ENCODE measurements around the gene CREM.

The CREM gene

DNA sequence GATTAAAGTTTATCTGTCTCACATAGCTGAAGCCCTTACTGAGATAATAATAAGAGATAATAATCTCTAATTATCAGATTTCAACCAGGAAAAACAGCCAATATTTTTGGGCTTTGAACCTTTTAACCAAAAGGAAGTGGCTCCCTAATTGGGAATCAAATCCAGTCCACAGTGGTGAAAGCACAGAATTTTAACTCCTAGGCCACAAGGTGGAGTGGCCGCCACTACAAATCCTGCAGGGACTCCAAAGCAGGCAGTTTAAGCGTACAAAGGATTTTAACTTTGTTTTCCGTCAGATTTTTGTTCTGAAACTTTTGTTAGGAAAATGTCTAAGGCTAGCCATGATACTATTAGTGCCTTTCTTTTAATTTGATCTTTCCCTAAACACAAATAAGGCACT is 110.1 kb downstream of the CREM start:
- TF ChIP-seq POLR2A (IDR thresholded peaks at IDR 0.05; ENCODE audit: low read depth, low read length): no peak
- DNase-seq (ENCODE audit: insufficient read length, low spot score) (no peak), FAIRE-seq (no peak)

DNA sequence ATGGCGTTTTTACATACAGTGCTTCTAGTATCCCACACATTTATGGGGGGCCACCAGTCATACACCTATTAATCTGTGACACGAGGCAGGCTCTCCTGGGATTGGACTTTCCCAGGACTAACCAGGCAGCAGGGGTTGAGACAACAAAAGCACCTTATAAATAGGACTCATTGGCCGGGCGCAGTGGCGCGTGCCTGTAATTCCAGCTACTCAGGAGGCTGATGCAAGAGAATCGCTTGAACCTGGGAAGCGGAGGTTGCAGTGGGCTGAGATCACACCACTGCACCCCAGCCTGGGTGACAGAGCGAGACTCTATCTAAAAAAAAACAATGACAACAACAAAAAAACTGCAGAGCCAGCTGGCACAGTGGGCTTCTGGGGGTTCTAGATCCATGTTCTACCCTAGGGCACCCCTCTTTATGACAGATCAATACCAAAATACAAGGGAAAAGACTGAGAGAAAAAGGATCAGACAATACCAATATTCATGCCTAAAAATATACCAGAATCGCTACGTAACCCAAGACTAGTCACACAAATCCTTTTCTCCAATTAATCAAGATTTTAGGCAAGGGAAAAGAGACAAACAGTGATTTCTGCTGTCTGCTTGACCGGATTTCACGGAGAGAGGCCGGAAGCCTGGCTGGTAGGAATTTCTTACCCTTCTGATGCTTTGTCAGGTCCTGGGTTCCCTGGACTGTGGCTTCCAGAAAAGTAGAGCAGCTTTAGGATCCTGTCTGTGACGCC is 111.3 kb downstream of the CREM start:
- TF ChIP-seq TAF1 (IDR thresholded peaks at IDR 0.05; ENCODE audit: low read depth, low read length) (no peak), POU2F2 (IDR thresholded peaks at IDR 0.05; ENCODE audit: low read depth, low read length) (no peak), PAX5 (IDR thresholded peaks at IDR 0.05; ENCODE audit: insufficient read depth, low read length, severe bottlenecking) (no peak), SPI1 (IDR thresholded peaks at IDR 0.05; ENCODE audit: low read depth, low read length) (no peak), POLR2AphosphoS5 (IDR thresholded peaks at IDR 0.05; ENCODE audit: low read depth, low read length) (no peak), POLR2A (IDR thresholded peaks at IDR 0.05; ENCODE audit: low read depth, low read length) (no peak)
- FAIRE-seq: no peak

GRCh38 chr10:35244549-35244948 is 117.9 kb downstream of the CREM start:
- DNase-seq (ENCODE audit: insufficient read length, low spot score): no peak
- TF ChIP-seq TAF1 (IDR thresholded peaks at IDR 0.05; ENCODE audit: low read depth, low read length): no peak
- TF ChIP-seq PAX5 (IDR thresholded peaks at IDR 0.05; ENCODE audit: insufficient read depth, low read length, severe bottlenecking): no peak
- no peak for TF ChIP-seq POU2F2 (IDR thresholded peaks at IDR 0.05; ENCODE audit: low read depth, low read length)
- TF ChIP-seq POLR2A (IDR thresholded peaks at IDR 0.05; ENCODE audit: low read depth, low read length): no peak
- no peak for TF ChIP-seq SPI1 (IDR thresholded peaks at IDR 0.05; ENCODE audit: low read depth, low read length)
- no peak for TF ChIP-seq POLR2AphosphoS5 (IDR thresholded peaks at IDR 0.05; ENCODE audit: low read depth, low read length)
- no peak for FAIRE-seq

More for the DNA sequence above, 111.3 kb downstream of the CREM start:
- DNase-seq (ENCODE audit: insufficient read length, low spot score): no peak

- FAIRE-seq (no peak), DNase-seq (ENCODE audit: insufficient read length, low spot score) (no peak)
- TF ChIP-seq POLR2A (IDR thresholded peaks at IDR 0.05; ENCODE audit: low read depth, low read length): no peak
- TF ChIP-seq POLR2AphosphoS5 (IDR thresholded peaks at IDR 0.05; ENCODE audit: low read depth, low read length): no peak
- no peak for TF ChIP-seq POU2F2 (IDR thresholded peaks at IDR 0.05; ENCODE audit: low read depth, low read length)
- no peak for TF ChIP-seq TAF1 (IDR thresholded peaks at IDR 0.05; ENCODE audit: low read depth, low read length)
- no peak for TF ChIP-seq SPI1 (IDR thresholded peaks at IDR 0.05; ENCODE audit: low read depth, low read length)
- no peak for TF ChIP-seq PAX5 (IDR thresholded peaks at IDR 0.05; ENCODE audit: insufficient read depth, low read length, severe bottlenecking)
These were observed 120.2 kb downstream of the CREM start for GRCh38 chr10:35246770-35247343.

- no peak for DNase-seq (ENCODE audit: insufficient read length, low spot score)
- FAIRE-seq: no peak
These were observed 124.9 kb downstream of the CREM start for GRCh38 chr10:35251373-35252100.

DNA sequence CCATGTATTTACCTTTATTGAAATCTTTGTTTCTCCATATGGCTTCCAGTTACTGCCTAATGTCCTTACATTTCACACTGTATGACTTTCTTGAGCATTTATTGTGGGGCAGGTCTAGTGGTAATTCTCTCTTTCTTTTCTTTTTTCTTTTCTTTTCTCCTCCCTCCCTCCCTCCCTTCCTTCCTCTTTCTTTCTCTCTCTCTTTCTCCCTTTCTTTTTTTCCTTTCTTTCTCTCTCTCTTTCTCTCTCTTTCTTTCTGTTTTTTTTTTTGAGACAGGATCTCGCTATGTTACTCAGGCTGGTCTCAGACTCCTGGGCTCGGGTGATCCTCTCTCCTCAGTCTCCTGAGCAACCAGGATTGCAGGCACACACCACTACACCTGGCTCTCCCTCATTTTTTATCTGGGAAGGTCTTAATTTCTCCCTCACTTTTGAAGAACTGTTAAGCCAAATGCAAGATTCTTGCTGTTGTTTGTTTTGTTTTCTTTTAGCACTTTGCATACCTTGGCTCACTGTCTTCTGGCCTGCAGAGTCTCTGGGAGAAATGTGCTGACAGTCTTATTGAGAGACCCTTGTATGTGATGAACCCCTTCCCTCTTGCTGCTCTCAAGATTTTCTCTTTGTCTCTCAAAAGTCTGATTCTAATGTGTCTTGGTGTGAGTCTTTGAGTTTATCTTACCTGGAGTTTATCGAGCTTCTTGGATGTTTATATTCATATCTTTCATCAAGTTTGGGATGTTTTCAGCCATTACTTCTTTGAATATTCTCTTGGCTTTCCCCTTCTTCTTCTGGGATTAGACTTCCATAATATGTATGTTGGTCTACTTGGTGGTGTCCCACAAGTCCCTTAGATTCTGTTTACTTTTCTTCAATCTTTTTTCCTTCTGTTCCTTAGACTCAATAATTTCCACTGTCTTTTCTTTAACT is 130.7 kb downstream of the CREM start:
- no peak for TF ChIP-seq POLR2AphosphoS5 (IDR thresholded peaks at IDR 0.05; ENCODE audit: low read depth, low read length)
- TF ChIP-seq SPI1 (IDR thresholded peaks at IDR 0.05; ENCODE audit: low read depth, low read length): no peak
- TF ChIP-seq POU2F2 (IDR thresholded peaks at IDR 0.05; ENCODE audit: low read depth, low read length): no peak
- TF ChIP-seq POLR2A (IDR thresholded peaks at IDR 0.05; ENCODE audit: low read depth, low read length): no peak
- no peak for TF ChIP-seq PAX5 (IDR thresholded peaks at IDR 0.05; ENCODE audit: insufficient read depth, low read length, severe bottlenecking)
- TF ChIP-seq TAF1 (IDR thresholded peaks at IDR 0.05; ENCODE audit: low read depth, low read length): no peak
- FAIRE-seq: no peak

More at GRCh38 chr10:35251373-35252100, 124.9 kb downstream of the CREM start:
- TF ChIP-seq POLR2A (IDR thresholded peaks at IDR 0.05; ENCODE audit: low read depth, low read length): no peak
- no peak for TF ChIP-seq SPI1 (IDR thresholded peaks at IDR 0.05; ENCODE audit: low read depth, low read length)
- no peak for TF ChIP-seq POU2F2 (IDR thresholded peaks at IDR 0.05; ENCODE audit: low read depth, low read length)
- no peak for TF ChIP-seq TAF1 (IDR thresholded peaks at IDR 0.05; ENCODE audit: low read depth, low read length)
- TF ChIP-seq PAX5 (IDR thresholded peaks at IDR 0.05; ENCODE audit: insufficient read depth, low read length, severe bottlenecking): no peak
- no peak for TF ChIP-seq POLR2AphosphoS5 (IDR thresholded peaks at IDR 0.05; ENCODE audit: low read depth, low read length)

GRCh38 chr10:35259769-35260397 is 133.2 kb downstream of the CREM start:
- TF ChIP-seq TAF1 (IDR thresholded peaks at IDR 0.05; ENCODE audit: low read depth, low read length): no peak
- TF ChIP-seq POU2F2 (IDR thresholded peaks at IDR 0.05; ENCODE audit: low read depth, low read length): no peak
- DNase-seq (ENCODE audit: insufficient read length, low spot score): no peak
- no peak for FAIRE-seq

More for the DNA sequence above, 130.7 kb downstream of the CREM start:
- DNase-seq (ENCODE audit: insufficient read length, low spot score): no peak

GRCh38 chr10:35262436-35262835 is 135.8 kb downstream of the CREM start:
- no peak for FAIRE-seq

More at GRCh38 chr10:35262436-35262835, 135.8 kb downstream of the CREM start:
- no peak for DNase-seq (ENCODE audit: insufficient read length, low spot score)
- TF ChIP-seq POLR2A (IDR thresholded peaks at IDR 0.05; ENCODE audit: low read depth, low read length): no peak
- TF ChIP-seq POLR2AphosphoS5 (IDR thresholded peaks at IDR 0.05; ENCODE audit: low read depth, low read length): no peak
- TF ChIP-seq TAF1 (IDR thresholded peaks at IDR 0.05; ENCODE audit: low read depth, low read length): no peak
- TF ChIP-seq SPI1 (IDR thresholded peaks at IDR 0.05; ENCODE audit: low read depth, low read length): no peak
- no peak for TF ChIP-seq PAX5 (IDR thresholded peaks at IDR 0.05; ENCODE audit: insufficient read depth, low read length, severe bottlenecking)
- no peak for TF ChIP-seq POU2F2 (IDR thresholded peaks at IDR 0.05; ENCODE audit: low read depth, low read length)

All from GM12891 (cell line).